B cell (primary cell): ENCODE measurements around the gene SLC45A2.

ENCODE experiments used
- EZH2 ChIP-seq: IDR thresholded peaks from 2 replicates; pipeline ENCODE4 v1.6.1; 2012; ENCODE audit warnings: borderline replicate concordance, low read depth, mild to moderate bottlenecking, moderate library complexity, low read length; ENCODE audit not compliant: insufficient read depth, poor library complexity, severe bottlenecking
- TF ChIP-seq, protein P1 (sequence below): fragments of 200-600 bp; IDR thresholded peaks from one replicate; pipeline ENCODE4 v1.8.0; 2022; ENCODE audit warnings: antibody characterized with exemption, mild to moderate bottlenecking

DNA sequence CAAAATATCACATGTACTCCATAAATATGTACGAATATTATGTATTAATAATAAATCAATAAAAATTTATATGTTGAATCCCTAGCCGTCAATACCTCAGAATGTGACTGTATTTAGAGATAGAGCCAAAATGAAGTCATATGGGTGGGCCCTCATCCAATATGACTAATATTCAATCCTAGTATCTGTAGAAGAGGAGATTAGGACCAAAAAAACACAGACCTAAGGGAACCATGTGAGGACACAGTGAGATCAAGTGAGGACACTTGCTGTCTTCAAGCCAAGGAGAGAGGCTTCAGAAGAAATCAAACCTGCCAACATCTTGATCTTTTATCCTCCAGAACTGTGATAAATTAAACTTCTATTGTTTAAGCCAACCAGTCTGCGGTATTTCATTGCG is 27.0 kb upstream of the SLC45A2 start:
- TF ChIP-seq, protein P1, sequence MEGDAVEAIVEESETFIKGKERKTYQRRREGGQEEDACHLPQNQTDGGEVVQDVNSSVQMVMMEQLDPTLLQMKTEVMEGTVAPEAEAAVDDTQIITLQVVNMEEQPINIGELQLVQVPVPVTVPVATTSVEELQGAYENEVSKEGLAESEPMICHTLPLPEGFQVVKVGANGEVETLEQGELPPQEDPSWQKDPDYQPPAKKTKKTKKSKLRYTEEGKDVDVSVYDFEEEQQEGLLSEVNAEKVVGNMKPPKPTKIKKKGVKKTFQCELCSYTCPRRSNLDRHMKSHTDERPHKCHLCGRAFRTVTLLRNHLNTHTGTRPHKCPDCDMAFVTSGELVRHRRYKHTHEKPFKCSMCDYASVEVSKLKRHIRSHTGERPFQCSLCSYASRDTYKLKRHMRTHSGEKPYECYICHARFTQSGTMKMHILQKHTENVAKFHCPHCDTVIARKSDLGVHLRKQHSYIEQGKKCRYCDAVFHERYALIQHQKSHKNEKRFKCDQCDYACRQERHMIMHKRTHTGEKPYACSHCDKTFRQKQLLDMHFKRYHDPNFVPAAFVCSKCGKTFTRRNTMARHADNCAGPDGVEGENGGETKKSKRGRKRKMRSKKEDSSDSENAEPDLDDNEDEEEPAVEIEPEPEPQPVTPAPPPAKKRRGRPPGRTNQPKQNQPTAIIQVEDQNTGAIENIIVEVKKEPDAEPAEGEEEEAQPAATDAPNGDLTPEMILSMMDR: no peak
- no peak for TF ChIP-seq EZH2
